Lower leg skin (tissue), 3 donors: Measurements from ENCODE around the gene USP3.

Experiments used
- CTCF ChIP-seq, 3 donors: fragments of 450-650 bp; IDR thresholded peaks; one replicate each; pipeline ENCODE4 v1.5.1; 2016; ENCODE audit warnings: antibody characterized with exemption in 3 of 3, mild to moderate bottlenecking in 3 of 3, moderate library complexity in 2 of 3
- POLR2A ChIP-seq, 2 donors: fragments of 450-650 bp; IDR thresholded peaks; one replicate each; pipeline ENCODE4 v1.6.1; 2016 to 2017; ENCODE audit warnings: antibody characterized with exemption in 2 of 2, mild to moderate bottlenecking in 1 of 2, moderate library complexity in 1 of 2

GRCh38 chr15:63502137-63502766, 2.1 kb upstream of the USP3 start:
- TF ChIP-seq CTCF (IDR thresholded peaks at IDR 0.05): no peak
- no peak for TF ChIP-seq POLR2A (IDR thresholded peaks at IDR 0.05)
